ENCODE results near the gene CHMP4A. TPM values are rescaled to one million over a fixed set of nuclear protein-coding genes. Genes with fewer than 3 reads are reported as not detected.

The CHMP4A gene
- total and polyA plus RNA-seq, 2 of the 13 experiments (the other 11 are each of a cell fraction or from before 2014, with no cell fraction given), result 83.6 to 113 TPM

GRCh38 chr14:24162093-24162492 lies 51.2 kb downstream of the CHMP4A start (continued):
- no peak for TF ChIP-seq ZZZ3 (CRISPR knock-in tag; IDR thresholded peaks at IDR 0.05; ENCODE audit: borderline replicate concordance)
- TF ChIP-seq RFX1 (IDR thresholded peaks at IDR 0.05), result no peak
- TF ChIP-seq TCF12 (IDR thresholded peaks at IDR 0.05), result no peak
- no peak for TF ChIP-seq TCF12 (CRISPR knock-in tag; IDR thresholded peaks at IDR 0.05)
- TF ChIP-seq ZNF556 (CRISPR knock-in tag; IDR thresholded peaks at IDR 0.05; ENCODE audit: borderline replicate concordance), result 0 out of 2 replicates have a peak, but pooled peaks have one; percentile 33
- TF ChIP-seq FOXO1 (CRISPR knock-in tag; IDR thresholded peaks at IDR 0.05), result no peak
- TF ChIP-seq PRDM10 (CRISPR knock-in tag; IDR thresholded peaks at IDR 0.05; ENCODE audit: low read depth), result no peak
- TF ChIP-seq BHLHE40 (IDR thresholded peaks at IDR 0.05; ENCODE audit: low read length), result no peak
- no peak for TF ChIP-seq SMARCE1 (IDR thresholded peaks at IDR 0.05; ENCODE audit: borderline replicate concordance)
- peak; percentile 23; the same call in 1 of the 2 replicates for TF ChIP-seq SKIL (CRISPR knock-in tag; IDR thresholded peaks at IDR 0.05; ENCODE audit: borderline replicate concordance)
- TF ChIP-seq NCOA2 (CRISPR knock-in tag; IDR thresholded peaks at IDR 0.05), result no peak
- TF ChIP-seq NFIB (CRISPR knock-in tag; IDR thresholded peaks at IDR 0.05; ENCODE audit: borderline replicate concordance), result no peak
- no peak for TF ChIP-seq FOXP1 (IDR thresholded peaks at IDR 0.05)
- TF ChIP-seq FOXP1 (CRISPR knock-in tag; IDR thresholded peaks at IDR 0.05), result no peak
- no peak for TF ChIP-seq GTF3A (CRISPR knock-in tag; conservative IDR thresholded peaks at IDR 0.05)
- TF ChIP-seq KLF16 (CRISPR knock-in tag; IDR thresholded peaks at IDR 0.05), result no peak
- no peak for TF ChIP-seq ZNF574 (CRISPR knock-in tag; IDR thresholded peaks at IDR 0.05)
- no peak for TF ChIP-seq ARNT (IDR thresholded peaks at IDR 0.05)
- TF ChIP-seq RARA (CRISPR knock-in tag; IDR thresholded peaks at IDR 0.05), result no peak
- TF ChIP-seq TIGD3 (CRISPR knock-in tag; IDR thresholded peaks at IDR 0.05; ENCODE audit: borderline replicate concordance), result no peak
- 0 out of 2 replicates have a peak, but pooled peaks have one; percentile 7 for TF ChIP-seq ZNF7 (CRISPR knock-in tag; IDR thresholded peaks at IDR 0.05)
- no peak for TF ChIP-seq NR0B2 (CRISPR knock-in tag; IDR thresholded peaks at IDR 0.05)
- TF ChIP-seq POGZ (CRISPR knock-in tag; IDR thresholded peaks at IDR 0.05), result no peak

All from HepG2 (cell line).